Measurements from ENCODE around the gene BUD31.
A peak's percentile ranks its signal among the peaks of the same experiment; 100 is the strongest.
"Not testable (repeated sequence)": the region's sequence is repeated elsewhere in the genome, so short reads cannot be mapped to it uniquely, and the experiment has no call there.

Gene BUD31

GRCh38 chr7:99408379-99409191, at the start of gene BUD31, which contains the start of gene PDAP1:
BUD31 (plus strand) TSS chr7:99408969; CDS start chr7:99411093, 2,124 bp downstream.
PDAP1 (minus strand) TSS chr7:99408597; CDS start chr7:99408548, 49 bp downstream.
- peak; percentile 83 to 92 for DNase-seq (ENCODE audit: low read depth in 1 of 2, low spot score in 1 of 2)

- no peak for DNase-seq (ENCODE audit: low read depth in 1 of 2, low spot score in 1 of 2)
Measured at GRCh38 chr7:99359465-99360154, 49.2 kb upstream of the BUD31 start.

GRCh38 chr7:99362801-99363200, 46.0 kb upstream of the BUD31 start:
- no peak for DNase-seq (ENCODE audit: low read depth in 1 of 2, low spot score in 1 of 2)

- no peak for DNase-seq (ENCODE audit: low read depth in 1 of 2, low spot score in 1 of 2)
Measured at GRCh38 chr7:99363286-99363685, 45.5 kb upstream of the BUD31 start.

GRCh38 chr7:99365318-99366141, 43.2 kb upstream of the BUD31 start:
- peak; percentile 55 for DNase-seq (ENCODE audit: low read depth in 1 of 2, low spot score in 1 of 2)

- DNase-seq (ENCODE audit: low read depth in 1 of 2, low spot score in 1 of 2) = no peak
Measured at GRCh38 chr7:99366646-99367045, 42.1 kb upstream of the BUD31 start.

GRCh38 chr7:99368750-99369389, 39.9 kb upstream of the BUD31 start:
- DNase-seq (ENCODE audit: low read depth in 1 of 2, low spot score in 1 of 2) = no peak

- no peak for DNase-seq (ENCODE audit: low read depth in 1 of 2, low spot score in 1 of 2)
Measured at GRCh38 chr7:99369767-99370391, 38.9 kb upstream of the BUD31 start.

- DNase-seq (ENCODE audit: low read depth in 1 of 2, low spot score in 1 of 2) = no peak
Measured at GRCh38 chr7:99371376-99371920, 37.3 kb upstream of the BUD31 start.

- no peak for DNase-seq (ENCODE audit: low read depth in 1 of 2, low spot score in 1 of 2)
Measured at GRCh38 chr7:99372275-99373090, 36.3 kb upstream of the BUD31 start.

- no peak for DNase-seq (ENCODE audit: low read depth in 1 of 2, low spot score in 1 of 2)
Measured at GRCh38 chr7:99373091-99374066, 35.4 kb upstream of the BUD31 start.

GRCh38 chr7:99374111-99375064, 34.4 kb upstream of the BUD31 start, which contains the start of gene ARPC1B:
ARPC1B (plus strand) TSS chr7:99374730; CDS start chr7:99385715, 10,985 bp downstream.
- peak; percentile 70 to 83 for DNase-seq (ENCODE audit: low read depth in 1 of 2, low spot score in 1 of 2)

GRCh38 chr7:99375070-99375807, 33.5 kb upstream of the BUD31 start:
- DNase-seq (ENCODE audit: low read depth in 1 of 2, low spot score in 1 of 2) = peak; percentile 47 to 49

- peak in 1 of 2 donors; percentile 20 for DNase-seq (ENCODE audit: low read depth in 1 of 2, low spot score in 1 of 2)
Measured at GRCh38 chr7:99379043-99379577, 29.7 kb upstream of the BUD31 start.

GRCh38 chr7:99379693-99380031, 29.1 kb upstream of the BUD31 start:
- DNase-seq (ENCODE audit: low read depth in 1 of 2, low spot score in 1 of 2) = not testable (repeated sequence)

Measured in stimulated activated CD4-positive, alpha-beta T cell treated with anti-CD3 and anti-CD28 coated beads, Interleukin-15, amount 100 ng/mL, for 1 hour (primary cell).